PC-3 (cell line): Measurements from ENCODE around the gene CEACAM19. TPM values are rescaled to one million over a fixed set of nuclear protein-coding genes. Genes with fewer than 3 reads are reported as not detected.

Experiments used
- ATAC-seq: fragments of 200-7000 bp; cut with Tn5 transposase; 2 replicates; pipeline ENCODE4 v1.9.1; 2020; ENCODE audit warnings: mild to moderate bottlenecking, moderate library complexity
- BruUV-seq: library from RNA; stranded (reverse); fragments of 400-500 nt; replicated peaks from 2 replicates; lab custom pipeline; 2021; lab: Mats Ljungman, UMichigan
- CTCF ChIA-PET: fragments of 300-600 bp; sonication (Branson Sonifier 250); formaldehyde crosslinking; loops from one replicate; lab custom pipeline; 2022; ENCODE audit warnings: antibody characterized with exemption; lab: Charles Lee
- POLR2A ChIA-PET: fragments of 300-600 bp; sonication (Branson Sonifier 250); formaldehyde crosslinking; loops from one replicate; lab custom pipeline; 2022; ENCODE audit warnings: antibody characterized with exemption; ENCODE audit not compliant: unreplicated experiment; lab: Charles Lee
- DNase-seq: peaks from one replicate; pipeline ENCODE4 v3.0.0-alpha.2; 2015
- H2AFZ ChIP-seq: fragments of 300-600 bp; sonication (generic); 2 replicates; pipeline ENCODE4 v1.6.0; 2016; ENCODE audit warnings: antibody characterized with exemption, low read length
- H3F3A ChIP-seq: fragments of 300-600 bp; sonication (generic); one replicate; pipeline ENCODE4 v1.6.0; 2017; ENCODE audit warnings: antibody characterized with exemption, low read length, control low read depth, mild to moderate bottlenecking; ENCODE audit not compliant: unreplicated experiment
- H3K27ac ChIP-seq: fragments of 300-600 bp; sonication (generic); 2 replicates; pipeline ENCODE4 v1.5.1; 2016; ENCODE audit warnings: mild to moderate bottlenecking, low read length
- H3K27me3 ChIP-seq: fragments of 300-600 bp; sonication (generic); 2 replicates; pipeline ENCODE4 v1.6.1; 2016; ENCODE audit warnings: low read length, mixed read lengths
- H3K36me3 ChIP-seq: fragments of 300-600 bp; sonication (generic); 2 replicates; pipeline ENCODE4 v1.6.1; 2016; ENCODE audit warnings: low read depth, mixed run types, low read length, mixed read lengths
- H3K4me1 ChIP-seq: fragments of 300-600 bp; sonication (generic); 2 replicates; pipeline ENCODE4 v1.5.1; 2016; ENCODE audit warnings: low read length; ENCODE audit not compliant: insufficient read depth
- H3K4me2 ChIP-seq: fragments of 300-600 bp; sonication (generic); 2 replicates; pipeline ENCODE4 v1.6.0; 2016; ENCODE audit warnings: low read length
- H3K4me3 ChIP-seq: fragments of 300-600 bp; sonication (generic); 2 replicates; pipeline ENCODE4 v1.5.1; 2016; ENCODE audit warnings: mild to moderate bottlenecking, low read length, mixed read lengths
- H3K79me2 ChIP-seq: fragments of 300-600 bp; sonication (generic); 2 replicates; pipeline ENCODE4 v1.6.1; 2017; ENCODE audit warnings: low read length, mixed read lengths
- H3K9ac ChIP-seq: fragments of 300-600 bp; sonication (generic); 2 replicates; pipeline ENCODE4 v1.6.0; 2016; ENCODE audit warnings: mild to moderate bottlenecking, low read length
- H3K9me2 ChIP-seq: fragments of 300-600 bp; sonication (generic); replicated peaks from 2 replicates; pipeline ENCODE4 v1.6.1; 2016; ENCODE audit warnings: mixed run types, low read length, mixed read lengths
- H3K9me3 ChIP-seq: fragments of 300-600 bp; sonication (generic); 2 replicates; pipeline ENCODE4 v1.6.1; 2016; ENCODE audit warnings: low read length, mixed read lengths
- H4K20me1 ChIP-seq: fragments of 300-600 bp; sonication (generic); 2 replicates; pipeline ENCODE4 v1.6.1; 2016; ENCODE audit warnings: low read length, mixed read lengths
- CTCF ChIP-seq: fragments of 300-600 bp; sonication (generic); conservative IDR thresholded peaks from 2 replicates; pipeline ENCODE4 v1.5.1; 2017; ENCODE audit warnings: antibody characterized with exemption, low read depth, mild to moderate bottlenecking, low read length
- EZH2 ChIP-seq: fragments of 300-600 bp; sonication (generic); IDR thresholded peaks from one replicate; pipeline ENCODE4 v1.6.1; 2017; ENCODE audit warnings: antibody characterized with exemption, mild to moderate bottlenecking, low read length; ENCODE audit not compliant: unreplicated experiment
- EZH2phosphoT487 ChIP-seq: fragments of 300-600 bp; sonication (generic); IDR thresholded peaks from 2 replicates; pipeline ENCODE4 v1.6.1; 2018; ENCODE audit warnings: mild to moderate bottlenecking, antibody characterized with exemption, low read length, borderline replicate concordance
- intact Hi-C: fragments of 100-400 bp; cut with micrococcal nuclease; formaldehyde crosslinking; loops from 2 replicates; pipeline ENCODE4 v1.9.0; 2023
- total RNA-seq: library from RNA; depleted of rRNA; stranded (reverse); fragments of >200 nt; gene quantifications from 2 replicates; pipeline ENCODE4 v1.2.3, GENCODE V29; 2014

CEACAM19 gene
- total RNA-seq, 1 experiment from 2014 or later, result 4.3 TPM

GRCh38 chr19:44712864-44713515 is 41.7 kb downstream of the CEACAM19 start:
- Histone ChIP-seq H3K4me3 (no peak overlapping the region), H3K9ac (no peak overlapping the region), H3K36me3 (no peaks in the 10 kb centered on the region), H3K27me3 (no peaks in the 10 kb centered on the region), H3K4me2 (no peak overlapping the region), H3K9me2 (no peaks in the 10 kb centered on the region), H2AFZ (no peak overlapping the region), H4K20me1 (no peaks in the 10 kb centered on the region), H3K79me2 (no peaks in the 10 kb centered on the region), H3K4me1 (peaks cover under 1% of the 10 kb centered on the region; the same call in 1 of the 2 replicates), H3K9me3 (no peaks in the 10 kb centered on the region), H3F3A (no peaks in the 10 kb centered on the region), H3K27ac (no peak overlapping the region)
- POLR2A ChIA-PET, result interaction anchor here (0.7 kb wide), 1 partner anchor 53 kb away, joined by 15 read pairs; no protein-coding TSS in a partner anchor
- intact Hi-C loops, result no loop called here
- no TSS peak for BruUV-seq
- TF ChIP-seq CTCF, result no peak
- no peak for TF ChIP-seq EZH2
- TF ChIP-seq EZH2phosphoT487, result no peak
- CTCF ChIA-PET, result interaction anchor here (0.7 kb wide), 1 partner anchor 136 kb away, joined by 3 read pairs; no protein-coding TSS in a partner anchor
- ATAC-seq (no peak), DNase-seq (no peak)

- CTCF ChIA-PET, result interaction anchor here (1.0 kb wide), 1 partner anchor 9 kb away, joined by 6 read pairs; no protein-coding TSS in a partner anchor
These were observed 43.4 kb downstream of the CEACAM19 start for GRCh38 chr19:44714597-44715169.

More at GRCh38 chr19:44714597-44715169, 43.4 kb downstream of the CEACAM19 start:
- no peaks in the 10 kb centered on the region for H3K79me2 ChIP-seq
- intact Hi-C loops, result no loop called here
- H3K4me2 ChIP-seq, result no peak overlapping the region
- H3K9me2 ChIP-seq, result no peaks in the 10 kb centered on the region
- H4K20me1 ChIP-seq, result no peaks in the 10 kb centered on the region
- no peaks in the 10 kb centered on the region for H3F3A ChIP-seq
- TF ChIP-seq EZH2 (no peak), EZH2phosphoT487 (no peak), CTCF (no peak)
- no peaks in the 10 kb centered on the region for H3K36me3 ChIP-seq
- no peaks in the 10 kb centered on the region for H3K9me3 ChIP-seq
- H3K9ac ChIP-seq, result no peak overlapping the region
- POLR2A ChIA-PET, result no interaction called here
- no peak overlapping the region for H2AFZ ChIP-seq
- H3K4me1 ChIP-seq, result peaks cover 16% of the 10 kb centered on the region
- H3K27me3 ChIP-seq, result no peaks in the 10 kb centered on the region
- ATAC-seq, result no peak
- no peak for DNase-seq
- no TSS peak for BruUV-seq
- H3K4me3 ChIP-seq, result no peak overlapping the region
- H3K27ac ChIP-seq, result no peak overlapping the region
